ENCODE results near the gene HS6ST2.

Gene HS6ST2

GRCh38 chrX:132591719-132592275 lies 366.6 kb downstream of the HS6ST2 start:
- no peak for TF ChIP-seq CTCF (IDR thresholded peaks at IDR 0.05; ENCODE audit: low read depth, low read length)
- no peak overlapping the region for H3K4me3 ChIP-seq (ENCODE audit: low read depth, low read length)
- in situ Hi-C loops (cut with HindIII; ENCODE audit: low sequenced_read_pairs) = no loop called here
- no peak for DNase-seq (ENCODE audit: low read depth, low spot score)

GRCh38 chrX:132590350-132591026 lies 367.9 kb downstream of the HS6ST2 start:
- no peak for TF ChIP-seq CTCF (IDR thresholded peaks at IDR 0.05; ENCODE audit: low read depth, low read length)
- in situ Hi-C loops (cut with HindIII; ENCODE audit: low sequenced_read_pairs) = no loop called here
- no peak overlapping the region for H3K4me3 ChIP-seq (ENCODE audit: low read depth, low read length)
- DNase-seq (ENCODE audit: low read depth, low spot score) = no peak

- TF ChIP-seq CTCF (IDR thresholded peaks at IDR 0.05; ENCODE audit: low read depth, low read length) = no peak
- DNase-seq (ENCODE audit: low read depth, low spot score) = no peak
- in situ Hi-C loops (cut with HindIII; ENCODE audit: low sequenced_read_pairs) = no loop called here
These were observed 373.5 kb downstream of the HS6ST2 start for GRCh38 chrX:132584936-132585335.

GRCh38 chrX:132576939-132577338 lies 381.5 kb downstream of the HS6ST2 start:
- H3K4me3 ChIP-seq (ENCODE audit: low read depth, low read length) = no peak overlapping the region
- no peak for TF ChIP-seq CTCF (IDR thresholded peaks at IDR 0.05; ENCODE audit: low read depth, low read length)
- in situ Hi-C loops (cut with HindIII; ENCODE audit: low sequenced_read_pairs) = no loop called here
- DNase-seq (ENCODE audit: low read depth, low spot score) = no peak

More at GRCh38 chrX:132584936-132585335, 373.5 kb downstream of the HS6ST2 start:
- no peak overlapping the region for H3K4me3 ChIP-seq (ENCODE audit: low read depth, low read length)
